HL-60 (cell line): ENCODE measurements around the gene HVCN1.

ENCODE experiments used
- DNase-seq, 2 experiments: peaks; one replicate each; pipeline ENCODE4 v3.0.0-alpha.2; 2010 to 2020; ENCODE audit warnings: low read depth in 1 of 2, low spot score in 1 of 2
- H3K27ac ChIP-seq: fragments of 250-450 bp; sonication (Bioruptor Pico); replicated peaks from 2 replicates; pipeline ENCODE4 v1.5.1; 2020; ENCODE audit warnings: mild to moderate bottlenecking, moderate library complexity
- H3K27me3 ChIP-seq: fragments of 250-450 bp; sonication (Bioruptor Pico); 2 replicates; pipeline ENCODE4 v1.5.1; 2021; ENCODE audit warnings: mild to moderate bottlenecking, moderate library complexity; ENCODE audit not compliant: insufficient read depth, poor library complexity, severe bottlenecking
- H3K4me3 ChIP-seq: replicated peaks from 2 replicates; pipeline ENCODE4 v1.5.1; 2011; ENCODE audit warnings: mild to moderate bottlenecking, control low read depth, low read length; ENCODE audit not compliant: insufficient read depth
- CTCF ChIP-seq: IDR thresholded peaks from one replicate; pipeline ENCODE4 v1.5.1; 2011; ENCODE audit warnings: low read length, control low read depth, inconsistent platforms; ENCODE audit not compliant: insufficient read depth
- GABPA ChIP-seq: IDR thresholded peaks from 2 replicates; pipeline ENCODE4 v1.6.1; 2012; ENCODE audit warnings: low read depth
- POLR2AphosphoS5 ChIP-seq: IDR thresholded peaks from 2 replicates; pipeline ENCODE4 v1.6.1; 2012; ENCODE audit warnings: low read depth
- REST ChIP-seq: IDR thresholded peaks from 2 replicates; pipeline ENCODE4 v1.6.1; 2012; ENCODE audit warnings: low read depth; ENCODE audit not compliant: insufficient replicate concordance
- SPI1 ChIP-seq: IDR thresholded peaks from 2 replicates; pipeline ENCODE4 v1.6.1; 2012; ENCODE audit warnings: low read depth, mild to moderate bottlenecking, borderline replicate concordance

The HVCN1 gene

GRCh38 chr12:110689281-110690126, 589 bp upstream of the HVCN1 start:
- H3K27ac ChIP-seq: peak overlapping the region; percentile 71
- TF ChIP-seq POLR2AphosphoS5: no peak
- no peak for TF ChIP-seq CTCF
- no peak for TF ChIP-seq REST
- TF ChIP-seq SPI1: peak; percentile 49; the same call in 1 of the 2 replicates
- 0 out of 2 replicates have a peak, but pooled peaks have one; percentile 13 for TF ChIP-seq GABPA
- peak; percentile 67 to 73 for DNase-seq
- H3K27me3 ChIP-seq: no peaks in the 10 kb centered on the region
- peak overlapping the region; percentile 61 for H3K4me3 ChIP-seq

- H3K4me3 ChIP-seq: peak overlapping the region; percentile 61
- DNase-seq: peak in 1 of 2 experiments; percentile 90
- H3K27ac ChIP-seq: peak overlapping the region; percentile 71
- TF ChIP-seq SPI1 (no peak), POLR2AphosphoS5 (no peak), GABPA (no peak), REST (no peak), CTCF (no peak)
- no peaks in the 10 kb centered on the region for H3K27me3 ChIP-seq
Measured at GRCh38 chr12:110687396-110688169, 1.3 kb downstream of the HVCN1 start.

- DNase-seq: no peak
- Histone ChIP-seq H3K4me3 (no peak overlapping the region), H3K27me3 (no peaks in the 10 kb centered on the region)
Measured at GRCh38 chr12:110686294-110686903, 2.5 kb downstream of the HVCN1 start.

More at GRCh38 chr12:110686294-110686903, 2.5 kb downstream of the HVCN1 start:
- TF ChIP-seq CTCF: no peak
- TF ChIP-seq GABPA: no peak
- no peak for TF ChIP-seq REST
- TF ChIP-seq SPI1: no peak
- no peak for TF ChIP-seq POLR2AphosphoS5
- H3K27ac ChIP-seq: no peak overlapping the region
